ENCODE results near the gene ALOX12B.

GRCh38 chr17:8063761-8064534, 23.6 kb downstream of the ALOX12B start:
- TF ChIP-seq POLR2AphosphoS5 (IDR thresholded peaks at IDR 0.05; ENCODE audit: low read depth) (no peak), REST (IDR thresholded peaks at IDR 0.05; ENCODE audit: unreplicated experiment) (no peak), CTCF (conservative IDR thresholded peaks at IDR 0.05; ENCODE audit: low read depth in 2 of 2) (no peak), EZH2 (IDR thresholded peaks at IDR 0.05; ENCODE audit: low read depth, unreplicated experiment) (no peak), EZH2phosphoT487 (IDR thresholded peaks at IDR 0.05; ENCODE audit: unreplicated experiment) (no peak), ETS1 (IDR thresholded peaks at IDR 0.05) (no peak), CREB1 (CRISPR knock-in tag; IDR thresholded peaks at IDR 0.05; ENCODE audit: low read depth) (no peak), JUNB (IDR thresholded peaks at IDR 0.05; ENCODE audit: unreplicated experiment) (no peak)

Measured in GM23338 (cell line).